A549 treated with CpdA at 1 μM for 4 hours (cell line): ENCODE results near the gene CYBB. TPM values are rescaled to one million over a fixed set of nuclear protein-coding genes. Genes with fewer than 3 reads are reported as not detected.

ENCODE experiments used
- total RNA-seq: library from RNA; stranded (reverse); fragments of 200-300 nt; extraction: Qiagen RNA extraction; gene quantifications from 5 replicates; pipeline ENCODE4 v1.2.3, GENCODE V29; 2022; ENCODE audit warnings: low read depth

CYBB gene
- 0.03 to 0.09 TPM (median 0.05 TPM) in 3 of 5 replicates, not detected in the others for total RNA-seq

DNA sequence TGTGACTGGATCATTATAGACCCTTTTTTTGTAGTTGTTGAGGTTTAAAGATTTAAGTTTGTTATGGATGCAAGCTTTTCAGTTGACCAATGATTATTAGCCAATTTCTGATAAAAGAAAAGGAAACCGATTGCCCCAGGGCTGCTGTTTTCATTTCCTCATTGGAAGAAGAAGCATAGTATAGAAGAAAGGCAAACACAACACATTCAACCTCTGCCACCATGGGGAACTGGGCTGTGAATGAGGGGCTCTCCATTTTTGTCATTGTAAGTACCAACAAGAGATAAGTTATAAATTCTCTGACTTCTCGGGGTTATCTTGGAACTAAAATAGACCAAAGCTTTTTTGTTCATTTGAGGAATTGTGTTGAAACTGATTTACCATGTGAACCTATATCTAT, at the start of gene CYBB:
Gene CYBB (plus strand): TSS at position 203 of the 400 bp plus-strand sequence. CDS start 19 bp downstream, at position 222.

GRCh38 chrX:37846934-37847732, 67.3 kb downstream of the CYBB start, which contains the start of gene DYNLT3:
Gene DYNLT3, minus strand, starts transcription at chrX:37847571. Its CDS starts 61 bp downstream, at chrX:37847510.

Other genes with a start within 250 kb of the CYBB start
- not detected in 5 replicates for gene LANCL3, start 208.4 kb upstream of the CYBB start, total RNA-seq
- 0.31 to 0.40 TPM (median 0.37 TPM) in 5 replicates for gene XK, start 94.3 kb upstream of the CYBB start, total RNA-seq
- gene DYNLT3, start 67.5 kb downstream of the CYBB start, total RNA-seq = 14.7 to 21.8 TPM (median 17.0 TPM) in 5 replicates
- gene SYTL5, start 226.5 kb downstream of the CYBB start, total RNA-seq = 0.34 to 0.52 TPM (median 0.41 TPM) in 5 replicates